Stimulated activated CD8-positive, alpha-beta memory T cell treated with anti-CD3 and anti-CD28 coated beads, Interleukin-7, amount 100 ng/mL, for 48 hours (primary cell): ENCODE data around the gene NTSR1.

Experiments used
- DNase-seq, 2 donors: peaks; one replicate each; pipeline ENCODE4 v3.0.0-alpha.2; 2020; ENCODE audit warnings: low read depth in 1 of 2; ENCODE audit errors: extremely low read depth in 1 of 2

The NTSR1 gene

DNA sequence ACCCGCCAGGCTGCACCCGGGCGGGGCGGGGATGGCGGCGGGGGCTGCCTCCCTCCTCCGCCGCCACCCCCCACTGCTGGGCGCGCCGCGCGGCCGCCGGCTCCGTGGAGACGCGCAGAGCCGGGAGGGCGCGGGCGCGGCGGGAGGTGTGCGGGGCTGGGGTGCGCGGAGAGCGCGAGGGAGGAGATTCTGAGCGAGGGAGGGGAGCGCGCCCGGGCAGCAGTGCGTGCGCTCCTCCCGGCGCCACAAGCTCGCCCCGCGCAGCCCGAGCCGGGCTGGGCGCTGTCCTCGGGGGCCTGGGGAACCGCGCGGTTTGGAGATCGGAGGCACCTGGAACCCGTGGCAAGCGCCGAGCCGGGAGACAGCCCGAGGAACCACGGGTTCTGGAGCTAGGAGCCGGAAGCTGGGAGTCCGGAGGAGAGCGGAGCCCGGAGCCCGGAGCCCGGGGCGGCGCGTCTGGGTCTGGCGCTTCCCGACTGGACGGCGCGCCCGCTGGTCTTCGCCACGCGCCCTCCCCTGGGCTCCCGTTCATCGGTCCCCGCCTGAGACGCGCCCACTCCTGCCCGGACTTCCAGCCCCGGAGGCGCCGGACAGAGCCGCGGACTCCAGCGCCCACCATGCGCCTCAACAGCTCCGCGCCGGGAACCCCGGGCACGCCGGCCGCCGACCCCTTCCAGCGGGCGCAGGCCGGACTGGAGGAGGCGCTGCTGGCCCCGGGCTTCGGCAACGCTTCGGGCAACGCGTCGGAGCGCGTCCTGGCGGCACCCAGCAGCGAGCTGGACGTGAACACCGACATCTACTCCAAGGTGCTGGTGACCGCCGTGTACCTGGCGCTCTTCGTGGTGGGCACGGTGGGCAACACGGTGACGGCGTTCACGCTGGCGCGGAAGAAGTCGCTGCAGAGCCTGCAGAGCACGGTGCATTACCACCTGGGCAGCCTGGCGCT is at the start of gene NTSR1:
Gene NTSR1 (plus strand): TSS at position 246 of the 946 bp plus-strand sequence. CDS start 372 bp downstream, at position 618.
- DNase-seq: no peak

DNA sequence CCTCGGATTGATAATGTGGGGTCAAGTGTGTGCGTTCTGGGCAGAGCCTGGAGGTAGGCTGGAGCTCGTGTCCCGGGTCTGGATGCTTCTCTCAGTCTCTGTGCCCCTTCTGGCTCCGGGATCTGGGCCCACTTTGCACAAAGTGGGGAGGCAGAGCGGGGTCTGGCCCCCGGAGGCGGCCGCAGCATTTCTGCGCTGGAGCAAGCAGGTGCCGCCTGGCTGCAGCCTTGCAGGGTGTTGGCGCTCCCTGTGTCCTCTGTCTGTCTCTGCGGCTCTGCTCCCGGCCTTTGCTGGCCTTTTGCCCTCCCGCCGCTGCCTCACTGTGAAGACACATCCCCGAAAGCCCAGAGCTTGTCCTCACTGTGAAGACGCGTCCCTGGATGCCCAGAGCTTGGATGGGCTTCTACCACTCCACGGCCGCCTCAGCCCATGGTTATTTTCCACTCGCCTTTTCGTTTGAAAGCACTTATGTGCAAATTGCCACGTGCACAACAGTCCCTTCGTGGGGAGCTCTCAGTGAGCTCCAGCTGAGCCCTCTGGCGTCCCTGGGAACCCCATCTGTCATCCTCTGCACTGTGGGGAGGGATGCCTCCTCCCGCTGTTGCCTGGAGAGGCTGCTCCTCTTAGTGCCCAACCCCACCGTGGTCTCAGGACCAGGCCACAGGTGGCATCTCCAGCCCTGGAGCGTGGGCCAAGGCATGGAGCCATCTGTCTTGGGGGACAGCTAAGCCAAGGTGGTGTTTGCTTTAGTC is 49.0 kb upstream of the NTSR1 start:
- DNase-seq: no peak

DNA sequence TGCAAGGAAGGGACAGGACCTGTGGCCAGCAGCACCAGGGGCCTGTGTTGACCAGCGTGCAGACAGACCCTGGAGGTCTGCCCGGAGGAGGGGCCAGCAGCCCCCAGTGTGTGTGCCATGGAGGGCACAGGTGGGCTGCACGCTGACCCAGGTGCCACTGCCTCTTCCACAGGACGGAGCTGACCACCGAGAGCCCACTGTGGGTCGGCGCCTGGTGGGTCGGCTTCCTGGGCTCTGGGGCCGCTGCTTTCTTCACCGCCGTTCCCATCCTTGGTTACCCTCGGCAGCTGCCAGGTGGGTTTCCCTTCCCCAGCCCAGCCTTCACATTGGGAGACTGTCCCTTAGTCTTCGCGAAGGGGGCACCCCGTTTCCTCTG is 48.4 kb upstream of the NTSR1 start:
- DNase-seq: no peak

DNA sequence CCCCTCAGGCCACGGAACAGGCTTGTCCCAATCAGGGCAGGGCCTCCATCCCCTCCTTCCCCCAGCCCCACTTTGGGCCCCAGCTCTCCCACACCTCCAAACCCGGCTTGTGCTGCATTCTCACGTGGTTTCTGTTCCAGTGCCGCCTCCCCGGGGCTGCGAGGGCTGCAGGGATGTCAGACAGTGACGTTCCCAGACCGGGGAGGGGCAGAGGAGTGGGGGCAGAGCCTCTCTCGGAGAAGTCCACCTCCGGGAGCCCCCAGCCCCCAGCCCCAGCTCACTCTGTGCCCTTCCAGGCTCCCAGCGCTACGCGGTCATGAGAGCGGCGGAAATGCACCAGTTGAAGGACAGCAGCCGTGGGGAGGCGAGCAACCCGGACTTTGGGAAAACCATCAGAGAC is 47.9 kb upstream of the NTSR1 start:
- DNase-seq: no peak

DNA sequence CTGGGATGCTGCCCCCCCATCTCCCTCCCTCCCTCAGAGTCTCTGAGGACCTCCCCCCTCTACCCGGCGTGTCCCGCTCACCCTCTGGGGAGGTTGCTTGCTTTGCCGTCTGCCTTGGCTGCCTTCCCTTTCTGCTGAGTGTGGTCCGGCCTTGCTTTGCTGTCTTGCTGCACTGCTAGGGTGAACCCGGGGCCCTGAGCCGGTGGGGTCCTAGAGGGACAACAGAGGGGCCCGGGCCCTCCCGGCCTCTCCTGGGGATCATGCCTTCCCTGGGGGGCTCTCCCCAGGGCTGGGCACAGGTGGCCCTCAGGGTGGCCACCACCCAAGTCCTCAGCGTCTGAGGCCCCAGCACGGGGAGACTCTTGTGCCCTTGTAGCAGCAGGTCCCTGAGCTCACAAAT is 47.0 kb upstream of the NTSR1 start:
- no peak for DNase-seq

DNA sequence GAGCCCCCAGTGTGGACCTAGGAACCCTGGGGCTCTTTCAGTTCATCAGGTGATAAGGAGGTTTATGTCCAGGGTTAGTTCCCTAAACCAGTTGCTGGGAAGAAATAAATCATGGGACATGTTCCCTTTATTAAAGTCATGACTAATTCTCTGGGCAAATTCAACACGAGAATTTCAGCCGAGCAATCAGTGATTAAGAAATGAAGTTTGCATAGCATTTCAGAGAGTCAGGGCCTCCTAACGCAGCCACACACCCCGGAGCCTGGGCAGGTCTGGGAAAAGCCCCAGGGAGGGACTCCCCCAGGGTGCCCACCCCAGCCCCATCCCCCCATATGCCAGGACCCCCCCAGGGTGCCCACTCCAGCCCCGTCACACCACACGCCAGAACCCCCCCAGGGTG is 46.2 kb upstream of the NTSR1 start:
- DNase-seq: no peak

DNA sequence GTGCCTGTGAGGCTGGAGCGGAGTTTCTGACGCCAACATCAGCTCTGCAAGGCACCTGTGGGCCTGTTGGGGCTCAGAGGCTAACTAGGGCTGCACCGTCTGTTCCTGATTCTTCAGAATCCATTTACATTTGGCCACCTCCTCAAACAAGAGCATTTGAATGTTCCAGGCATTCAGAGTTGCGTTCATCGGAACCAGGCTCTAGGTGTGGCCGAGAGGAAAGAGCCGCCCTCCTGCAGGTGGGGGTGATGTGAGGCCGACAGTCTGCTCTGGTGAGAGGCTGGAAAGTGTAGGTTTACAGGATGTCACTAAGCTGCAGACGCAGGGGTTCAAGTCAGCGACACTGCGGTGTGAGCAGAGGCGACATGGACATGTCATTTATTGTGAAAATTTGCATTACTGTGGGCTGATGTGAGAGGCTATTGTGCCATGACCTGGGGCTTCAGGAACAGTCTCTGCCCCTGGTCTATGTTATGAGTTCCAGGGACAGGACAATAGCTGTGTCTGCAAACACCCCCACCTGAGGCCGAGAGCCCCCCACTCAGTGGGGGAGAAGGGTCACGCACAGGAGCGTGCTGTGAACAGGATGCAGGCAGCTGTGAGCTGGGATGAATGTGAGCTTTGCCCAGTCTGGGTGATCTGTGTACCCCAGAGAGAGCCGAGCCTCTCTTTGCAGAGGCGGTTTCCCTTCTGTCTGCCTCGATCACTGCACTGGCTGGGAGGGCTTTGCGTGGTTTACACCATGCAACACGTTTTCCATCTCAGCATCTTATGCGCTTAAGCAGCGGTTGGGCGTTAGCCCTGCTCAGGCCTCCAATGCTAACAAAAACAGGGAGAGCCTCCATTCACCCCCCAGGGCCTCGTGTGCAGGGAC is 45.3 kb upstream of the NTSR1 start:
- no peak for DNase-seq

DNA sequence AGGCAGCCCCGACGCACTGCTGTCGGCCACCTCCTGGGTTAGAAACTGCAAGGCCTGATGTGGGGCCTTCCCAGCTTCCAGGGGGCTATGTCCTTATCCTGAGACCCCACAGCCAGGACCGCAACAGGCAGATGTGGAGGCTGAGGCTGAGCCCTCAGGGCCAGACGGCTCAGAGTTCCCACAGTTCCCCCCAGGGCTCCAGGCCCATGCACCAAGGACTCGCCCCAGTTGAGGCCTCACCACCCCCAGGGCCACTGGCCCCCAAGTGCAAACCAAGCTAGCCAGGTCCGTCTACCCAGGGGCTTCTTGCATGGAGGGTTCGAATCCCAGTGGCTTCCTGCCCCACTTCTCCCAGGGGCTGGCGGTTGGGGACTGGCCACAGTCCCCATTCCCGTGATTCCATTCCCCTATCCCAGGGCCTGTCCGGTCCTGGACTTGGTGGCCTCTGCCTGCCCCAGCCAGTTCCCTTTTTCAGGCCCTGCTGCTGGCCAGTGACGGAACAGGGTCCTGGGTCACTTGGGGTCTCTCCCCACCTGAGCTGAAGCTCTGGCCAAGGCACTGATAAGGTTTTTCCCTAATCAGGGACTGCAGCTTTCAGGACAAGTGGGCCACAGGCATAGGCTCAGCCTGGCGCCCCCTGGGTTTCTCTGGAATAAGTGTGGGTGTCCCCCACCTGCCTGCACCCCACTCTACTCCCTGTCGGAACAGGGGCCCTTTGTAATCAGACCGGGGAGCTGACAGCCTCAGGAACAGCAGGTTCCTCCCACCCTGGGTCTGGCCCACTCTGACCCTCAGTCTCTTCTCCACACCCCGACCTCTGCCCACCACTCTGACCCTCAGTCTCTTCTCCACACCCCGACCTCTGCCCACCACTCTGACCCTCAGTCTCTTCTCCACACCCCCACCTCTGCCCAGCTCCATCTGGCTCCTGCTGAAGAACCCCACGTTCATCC is 44.3 kb upstream of the NTSR1 start:
- DNase-seq: no peak

DNA sequence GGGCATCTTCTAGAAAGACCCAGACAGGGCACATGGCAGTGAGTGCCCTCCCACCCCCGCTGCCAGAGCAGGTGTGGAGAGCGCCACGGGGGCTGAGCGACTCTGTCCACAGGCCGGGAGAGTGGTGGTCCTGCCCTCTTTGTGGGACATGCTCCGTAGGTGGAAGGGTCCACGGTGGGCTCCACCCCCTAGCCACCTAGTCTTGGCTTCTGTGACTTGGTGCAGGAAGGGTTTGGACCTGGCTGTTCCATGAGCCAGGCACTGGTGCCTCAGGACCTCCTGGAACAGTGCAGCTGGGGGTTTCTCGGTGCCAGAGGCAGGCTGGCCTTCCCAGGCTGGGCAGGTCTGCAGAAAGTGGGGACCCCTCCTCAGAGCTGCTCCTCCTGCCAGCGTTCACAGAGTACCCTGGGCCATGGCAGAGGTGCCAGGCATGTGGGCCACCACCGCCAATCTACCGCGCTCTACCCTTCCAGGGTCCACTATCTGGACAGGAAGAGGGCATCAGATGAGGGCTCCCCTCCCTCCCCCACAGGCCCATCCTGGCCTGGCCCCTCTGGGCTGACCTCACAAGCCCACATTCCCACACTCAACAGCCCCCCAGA is 43.4 kb upstream of the NTSR1 start:
- no peak for DNase-seq

DNA sequence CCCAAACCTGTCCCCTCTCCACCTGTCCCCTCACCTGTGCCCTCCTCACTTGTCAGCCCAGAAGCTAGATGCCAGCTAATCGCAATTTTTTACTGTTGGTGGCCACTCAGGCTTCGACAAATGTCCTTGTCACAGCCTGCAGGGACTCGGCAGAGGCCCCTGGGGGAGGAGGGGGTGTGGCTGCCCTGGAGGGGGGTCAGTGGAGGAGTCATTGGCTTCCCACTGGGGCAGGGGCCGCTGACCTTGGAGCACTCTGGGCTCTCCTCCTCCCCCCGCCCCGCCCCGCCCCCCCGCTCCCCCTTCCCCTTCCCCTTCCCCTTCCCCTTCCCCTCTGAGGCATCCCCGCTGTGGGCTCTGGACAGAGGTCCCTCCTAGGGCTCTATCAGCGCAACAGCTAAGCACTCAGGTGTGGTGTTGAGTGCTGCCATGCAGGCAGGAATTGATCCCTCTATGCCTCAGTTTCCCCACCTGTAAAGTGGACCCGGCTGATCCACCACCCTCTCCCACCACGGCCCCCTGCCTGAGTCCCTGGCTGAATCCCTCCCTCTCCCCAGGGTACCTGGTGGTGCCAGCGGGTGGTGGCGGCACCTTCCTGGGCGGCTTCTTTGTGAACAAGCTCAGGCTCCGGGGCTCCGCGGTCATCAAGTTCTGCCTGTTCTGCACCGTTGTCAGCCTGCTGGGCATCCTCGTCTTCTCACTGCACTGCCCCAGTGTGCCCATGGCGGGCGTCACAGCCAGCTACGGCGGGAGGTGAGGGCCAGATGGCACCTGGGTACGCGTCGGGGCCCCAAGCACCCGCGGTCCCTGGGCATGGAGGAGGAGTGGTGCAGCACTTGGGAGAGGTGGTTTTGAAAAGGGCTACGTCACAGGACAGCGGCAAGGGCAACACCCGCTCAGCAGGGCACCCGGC is 42.6 kb upstream of the NTSR1 start:
- no peak for DNase-seq

DNA sequence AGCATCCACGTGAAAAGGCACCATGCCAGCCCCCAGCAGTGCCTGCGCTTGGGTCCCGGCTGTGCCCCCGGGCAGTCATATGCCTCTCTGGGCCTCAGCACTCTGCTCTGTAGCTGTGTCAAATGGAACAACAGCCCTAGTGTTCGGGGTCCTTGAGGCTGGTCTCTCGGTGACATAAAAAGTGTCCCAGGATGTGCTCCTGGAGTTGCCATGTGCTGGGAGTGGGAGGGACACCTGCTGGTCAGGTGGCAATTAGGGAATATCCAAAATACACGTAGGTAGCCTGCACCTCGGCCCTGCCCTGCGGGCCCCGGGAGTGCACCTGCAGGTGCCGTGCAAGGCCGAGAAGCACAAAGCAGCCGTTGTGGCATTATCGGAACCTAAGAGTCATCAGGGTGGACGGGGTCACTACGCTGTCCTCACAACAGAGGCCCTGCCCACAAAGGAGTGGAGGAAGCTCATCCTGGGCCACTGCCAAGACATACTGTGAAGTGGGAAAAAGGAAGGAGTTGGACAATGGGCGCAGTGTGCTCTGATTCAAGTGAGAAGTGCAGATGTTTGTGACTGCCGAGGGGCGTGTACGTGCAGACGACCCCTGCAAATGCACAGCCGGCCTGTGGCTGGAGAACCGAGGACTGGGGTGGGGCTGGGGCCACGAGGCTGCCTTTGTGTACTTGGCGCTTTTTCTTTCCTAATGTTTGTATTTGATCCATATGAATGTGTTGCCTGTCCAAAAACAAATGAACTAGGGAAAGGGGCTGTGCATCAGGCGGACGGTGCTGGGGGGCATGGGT is 41.7 kb upstream of the NTSR1 start:
- DNase-seq: no peak

DNA sequence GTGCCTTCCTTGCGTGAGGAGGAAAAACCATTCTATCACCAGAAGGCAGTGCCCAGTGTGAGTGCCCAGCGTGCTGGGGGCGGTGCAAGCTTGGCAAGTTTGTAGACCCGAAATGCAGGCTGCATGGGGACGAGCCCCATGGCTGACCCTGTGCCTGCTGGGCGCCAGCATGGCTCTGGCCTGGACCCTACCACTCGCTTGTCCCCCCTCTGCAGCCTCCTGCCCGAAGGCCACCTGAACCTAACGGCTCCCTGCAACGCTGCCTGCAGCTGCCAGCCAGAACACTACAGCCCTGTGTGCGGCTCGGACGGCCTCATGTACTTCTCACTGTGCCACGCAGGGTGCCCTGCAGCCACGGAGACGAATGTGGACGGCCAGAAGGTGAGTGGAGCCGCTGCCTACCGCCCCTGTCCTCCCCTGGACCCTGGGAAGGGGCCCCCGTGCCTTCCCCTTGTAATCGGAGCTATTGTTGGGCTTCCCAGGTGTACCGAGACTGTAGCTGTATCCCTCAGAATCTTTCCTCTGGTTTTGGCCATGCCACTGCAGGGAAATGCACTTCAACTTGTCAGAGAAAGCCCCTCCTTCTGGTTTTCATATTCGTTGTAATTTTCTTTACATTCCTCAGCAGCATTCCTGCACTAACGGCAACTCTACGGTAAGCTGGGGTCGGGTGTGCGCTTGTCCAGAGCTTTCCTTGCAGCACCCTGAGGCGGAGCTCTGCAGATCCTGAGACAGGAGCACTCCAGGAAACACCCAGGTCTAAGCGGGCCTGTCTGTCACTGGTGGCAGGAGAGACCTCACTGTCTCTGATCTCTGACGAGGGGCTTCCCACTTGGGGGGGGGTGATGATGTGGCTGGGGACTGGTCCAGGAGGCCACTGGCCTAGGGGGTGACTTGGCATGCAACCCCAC is 40.9 kb upstream of the NTSR1 start:
- no peak for DNase-seq

DNA sequence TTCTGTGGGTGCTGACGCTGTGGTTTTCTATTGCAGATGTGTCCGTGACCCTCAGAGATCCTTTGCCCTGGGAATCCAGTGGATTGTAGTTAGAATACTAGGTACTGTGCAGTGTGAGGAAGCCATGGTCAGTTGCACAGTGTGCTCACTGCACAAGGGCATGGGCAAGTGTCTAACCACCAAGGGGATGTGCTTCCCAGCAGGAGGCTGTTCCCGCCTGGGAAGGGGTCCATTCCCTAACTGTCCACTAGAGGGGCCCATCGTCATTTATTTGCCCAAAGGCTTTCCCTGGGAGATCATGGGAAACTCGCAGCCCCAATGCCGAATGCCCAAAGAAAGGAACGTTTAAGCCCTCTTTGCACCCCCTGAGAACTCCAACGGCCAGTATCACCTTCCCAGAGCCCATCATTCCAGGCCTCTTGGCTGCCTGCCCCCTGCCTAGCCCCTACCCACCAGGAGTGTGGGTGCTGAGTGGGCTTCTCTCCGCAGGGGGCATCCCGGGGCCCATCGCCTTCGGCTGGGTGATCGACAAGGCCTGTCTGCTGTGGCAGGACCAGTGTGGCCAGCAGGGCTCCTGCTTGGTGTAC is 40.1 kb upstream of the NTSR1 start:
- DNase-seq: no peak

DNA sequence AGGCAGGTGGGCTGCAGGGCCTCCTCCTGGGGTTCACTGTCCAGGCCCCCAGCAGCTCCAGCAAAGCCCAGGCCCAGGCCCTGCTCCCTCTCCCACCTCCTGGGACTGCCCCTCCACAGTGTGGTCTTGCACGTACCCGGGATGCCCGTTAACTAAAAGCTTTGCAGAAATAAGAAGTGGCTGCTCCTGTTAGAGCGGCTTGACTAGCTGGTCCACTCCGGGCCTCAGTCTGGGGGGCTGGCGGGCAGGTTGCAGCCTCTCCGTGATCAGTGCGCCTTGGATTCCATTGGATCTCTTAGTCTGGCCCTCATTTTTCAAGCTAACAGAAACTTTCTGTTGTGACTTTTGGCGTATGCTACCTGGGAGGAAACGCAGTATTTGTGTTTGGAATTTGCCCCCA is 39.4 kb upstream of the NTSR1 start:
- no peak for DNase-seq

DNA sequence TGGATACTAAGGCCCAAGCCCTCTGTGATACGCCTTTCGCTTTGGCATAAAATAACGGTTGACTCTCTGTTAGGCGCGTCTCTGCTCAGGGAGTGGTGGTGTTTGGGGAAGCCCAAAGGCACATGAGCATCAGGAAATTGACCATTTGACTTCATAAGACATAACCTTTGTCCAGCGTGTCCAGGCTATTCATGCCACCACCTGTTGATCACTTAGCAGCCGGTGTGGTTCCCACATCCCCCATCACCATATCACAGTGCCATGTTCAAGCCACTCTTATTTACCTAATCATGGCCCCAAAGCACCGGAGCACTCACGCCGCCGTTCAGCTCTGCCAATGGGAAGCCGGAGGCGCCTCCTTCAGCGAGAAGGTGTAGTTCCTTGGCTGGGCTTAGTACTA is 38.5 kb upstream of the NTSR1 start:
- DNase-seq: no peak

DNA sequence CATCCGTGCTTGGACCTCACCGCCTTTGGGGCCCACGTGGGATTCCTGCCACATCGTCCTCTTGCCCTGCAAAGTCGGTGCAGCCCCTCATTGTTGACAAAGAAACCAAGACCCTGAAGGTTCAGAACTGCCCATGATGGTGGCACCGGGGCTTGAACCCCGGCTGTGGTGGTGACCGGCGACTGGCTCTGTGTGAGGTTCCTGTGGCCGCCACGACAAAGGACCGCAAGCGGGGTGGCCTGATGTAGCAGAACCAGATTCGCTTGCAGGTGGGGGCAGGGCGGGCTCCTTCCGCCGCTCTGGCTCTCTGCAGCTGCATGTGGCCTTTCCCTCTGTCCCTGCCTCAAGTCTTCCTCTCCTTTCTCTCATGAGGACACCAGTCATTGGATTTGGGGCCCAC is 37.6 kb upstream of the NTSR1 start:
- no peak for DNase-seq
